Fibroblast of gingiva (primary cell): Measurements from ENCODE around the gene AWAT2.

Experiments
- DNase-seq: peaks from one replicate; pipeline ENCODE4 v3.0.0-alpha.2; 2011; ENCODE audit warnings: low read depth

AWAT2 gene, protein sequence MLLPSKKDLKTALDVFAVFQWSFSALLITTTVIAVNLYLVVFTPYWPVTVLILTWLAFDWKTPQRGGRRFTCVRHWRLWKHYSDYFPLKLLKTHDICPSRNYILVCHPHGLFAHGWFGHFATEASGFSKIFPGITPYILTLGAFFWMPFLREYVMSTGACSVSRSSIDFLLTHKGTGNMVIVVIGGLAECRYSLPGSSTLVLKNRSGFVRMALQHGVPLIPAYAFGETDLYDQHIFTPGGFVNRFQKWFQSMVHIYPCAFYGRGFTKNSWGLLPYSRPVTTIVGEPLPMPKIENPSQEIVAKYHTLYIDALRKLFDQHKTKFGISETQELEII

DNA sequence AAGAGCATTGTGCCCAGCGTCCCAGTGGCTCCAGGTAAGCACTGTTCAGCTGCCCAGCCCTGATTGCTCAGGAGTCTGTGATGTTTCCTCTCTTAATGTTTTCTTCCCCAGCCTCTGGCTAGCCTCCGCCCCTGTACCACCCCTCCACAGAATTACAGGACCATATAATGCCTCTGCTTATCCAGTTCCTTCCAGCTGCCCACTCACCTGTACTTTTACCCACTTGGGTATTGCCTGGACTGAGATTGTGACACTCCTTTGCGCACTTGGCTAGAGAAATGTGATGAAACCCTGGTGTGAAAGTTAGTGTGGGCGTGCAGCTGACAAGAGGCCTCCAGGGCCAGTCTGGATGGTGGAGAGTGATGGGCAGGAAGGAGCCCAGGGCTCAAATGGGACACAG lies at the start of gene AWAT2:
AWAT2 (minus strand) TSS at position 14 of the 400 bp plus-strand sequence; CDS start at position 8, 6 bp downstream.
- no peak for DNase-seq

DNA sequence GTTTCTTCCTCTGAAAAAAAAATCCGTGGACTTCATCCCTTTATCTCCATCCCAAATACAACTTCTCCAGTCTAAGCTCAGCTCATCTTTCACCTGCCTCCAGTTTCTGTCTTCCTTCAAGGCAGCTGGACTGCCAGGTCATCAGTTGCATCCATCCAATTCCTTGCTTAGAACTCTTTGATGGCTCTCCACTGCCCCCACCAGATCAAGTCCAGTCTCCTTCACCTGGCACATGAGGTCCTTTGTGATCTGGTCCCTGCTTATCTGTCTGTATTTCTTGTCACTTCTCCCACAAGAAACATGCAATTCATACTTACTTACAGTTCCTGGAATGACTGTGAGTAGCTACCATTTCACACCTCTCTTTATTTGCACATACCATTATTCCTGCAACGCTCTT lies 46.3 kb upstream of the AWAT2 start:
- no peak for DNase-seq

DNA sequence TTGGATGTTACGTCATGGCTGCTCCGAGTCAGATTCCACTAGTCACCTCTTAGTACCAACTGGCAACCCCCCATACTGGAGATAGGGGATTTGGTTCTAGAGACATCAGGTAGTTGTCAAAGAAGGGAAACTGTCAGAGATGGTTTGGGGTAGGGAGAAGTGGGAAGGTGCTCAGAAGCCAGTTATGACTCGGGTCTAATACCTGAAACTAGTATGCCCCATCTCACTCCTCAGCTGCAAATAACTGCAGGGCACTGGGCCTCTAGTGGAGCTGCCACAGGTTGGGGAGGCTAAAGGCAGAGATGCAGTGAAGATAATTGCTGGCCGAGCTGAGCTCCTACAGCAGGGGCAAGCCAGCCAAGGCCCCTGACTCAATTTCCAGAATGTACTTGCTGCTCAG lies 42.5 kb upstream of the AWAT2 start:
- no peak for DNase-seq

DNA sequence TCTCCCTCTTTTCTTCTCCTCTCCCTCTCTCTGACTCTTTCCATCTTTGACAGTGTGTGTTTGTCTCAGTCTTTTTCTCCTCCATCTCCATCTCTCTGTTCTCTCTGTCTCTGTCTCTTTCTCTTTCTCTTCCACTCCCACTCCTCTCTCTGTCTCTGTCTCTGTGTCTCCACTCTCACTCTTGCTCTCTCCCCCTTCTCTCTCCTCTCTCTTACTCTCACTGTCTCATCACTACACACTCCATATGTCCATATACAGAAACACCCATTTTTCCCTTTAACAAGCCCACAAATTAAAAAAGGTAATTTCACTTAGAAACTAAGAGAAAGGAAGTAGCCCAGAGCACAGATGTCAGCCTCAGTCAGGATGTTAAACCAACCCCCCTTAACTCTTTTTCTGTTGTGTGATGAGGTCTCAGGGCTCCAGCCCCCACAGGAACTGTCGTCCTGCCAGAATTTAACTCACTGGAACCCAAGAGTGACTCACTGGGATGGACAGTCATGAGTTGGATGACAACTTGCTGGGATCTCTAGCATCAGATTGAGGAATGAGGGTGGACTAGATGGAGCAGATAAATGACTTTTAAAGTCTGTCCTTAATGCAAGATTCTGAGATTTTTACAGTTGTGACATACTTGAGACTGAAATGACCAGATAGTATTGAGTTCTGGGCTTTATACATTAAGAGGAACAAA lies 40.0 kb upstream of the AWAT2 start:
- DNase-seq: no peak

DNA sequence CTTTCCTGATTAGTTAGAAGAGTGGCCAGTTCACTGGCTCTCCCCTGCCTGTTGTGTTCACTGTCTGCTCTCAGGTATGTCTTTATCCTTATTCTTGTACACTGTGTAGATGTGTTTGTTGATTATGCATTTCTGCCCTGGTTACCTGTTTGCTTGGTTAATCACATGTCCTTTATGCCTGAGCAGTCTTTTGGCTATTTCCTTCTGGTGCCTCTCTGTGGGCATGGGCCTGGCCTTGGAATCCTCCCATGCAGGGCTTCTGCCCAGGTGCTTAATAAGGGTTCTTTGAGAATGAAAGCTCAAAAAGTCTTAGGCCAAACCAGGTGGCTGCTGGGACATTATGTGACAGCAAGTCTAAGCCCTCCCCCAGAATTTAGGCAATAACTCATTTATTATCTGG lies 39.0 kb upstream of the AWAT2 start:
- no peak for DNase-seq

DNA sequence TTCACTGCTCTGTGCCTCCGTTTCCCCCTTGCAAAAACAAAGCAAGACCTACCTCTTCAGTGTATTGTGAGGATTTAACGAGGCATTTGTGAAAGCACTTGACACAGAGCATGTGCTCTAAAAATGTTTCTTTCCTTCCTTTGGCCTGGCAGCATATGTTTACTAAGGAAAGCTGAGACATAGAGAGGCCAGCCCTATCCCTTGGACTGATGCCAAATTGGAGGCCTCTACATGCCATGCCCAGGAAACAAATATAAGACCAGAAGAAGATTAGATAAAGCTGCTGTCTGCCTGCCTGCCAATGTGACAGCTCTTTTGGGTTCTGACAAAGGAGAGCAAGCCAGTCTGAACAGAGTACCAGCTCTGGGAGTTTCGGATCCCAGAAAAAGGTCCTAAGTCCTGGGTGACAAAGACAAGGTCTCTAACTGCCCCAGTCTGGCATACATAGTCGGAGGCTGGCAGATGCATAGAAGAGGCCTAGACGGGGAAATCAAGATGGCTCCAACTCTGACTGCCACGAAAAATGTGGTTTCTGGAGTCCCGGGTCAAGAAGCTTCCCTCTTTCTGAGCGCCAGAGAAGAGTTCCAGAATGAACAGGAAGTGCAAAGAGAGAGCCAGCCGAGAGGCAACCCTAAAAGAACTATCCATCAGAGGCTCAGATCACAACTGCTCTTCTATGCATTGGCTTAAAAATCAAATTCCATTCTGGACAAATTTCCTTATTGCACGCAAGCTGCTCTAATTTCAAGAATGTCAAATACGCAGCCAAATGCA lies 38.3 kb upstream of the AWAT2 start:
- DNase-seq: peak; percentile 56

GRCh38 chrX:70084592-70085240 lies 35.0 kb upstream of the AWAT2 start:
- DNase-seq: peak; percentile 2

DNA sequence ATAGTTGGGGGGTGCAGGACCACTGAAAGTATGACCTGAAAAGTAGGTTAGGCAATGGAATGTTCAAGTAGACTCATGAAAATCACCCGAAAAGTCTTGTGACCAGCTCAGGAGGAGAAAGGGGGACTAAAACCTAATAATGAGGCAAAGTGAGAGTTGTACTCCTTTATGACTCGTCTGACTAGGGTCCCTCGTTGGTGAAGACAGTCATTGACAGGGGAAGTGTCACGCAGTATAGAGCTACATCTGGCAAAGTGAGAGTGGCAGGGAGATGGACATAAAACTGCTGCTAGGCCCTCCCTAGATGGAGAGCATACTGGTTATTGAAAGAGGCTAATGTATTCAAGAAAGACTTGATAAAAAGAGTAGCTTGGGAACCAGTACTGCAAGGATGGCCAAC lies 33.0 kb upstream of the AWAT2 start:
- no peak for DNase-seq

DNA sequence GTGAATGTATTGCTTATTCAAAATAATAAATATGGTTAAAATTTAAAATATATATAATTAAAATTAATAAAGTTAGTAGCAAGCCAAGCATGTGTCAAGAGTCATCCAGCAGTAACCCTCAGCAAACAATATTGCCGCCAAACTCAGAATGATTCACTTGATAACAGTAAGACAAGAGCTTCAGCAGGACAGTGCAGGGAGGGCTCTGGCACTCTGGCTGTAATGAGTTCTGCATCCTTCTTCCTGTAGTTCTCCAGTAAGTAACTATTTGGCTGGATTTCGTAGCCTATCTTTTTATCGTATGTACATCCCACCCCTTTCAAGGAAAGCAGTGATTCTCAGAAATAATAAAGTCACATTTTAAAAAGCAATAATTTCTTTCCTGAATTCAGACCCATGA lies 30.1 kb upstream of the AWAT2 start:
- no peak for DNase-seq

DNA sequence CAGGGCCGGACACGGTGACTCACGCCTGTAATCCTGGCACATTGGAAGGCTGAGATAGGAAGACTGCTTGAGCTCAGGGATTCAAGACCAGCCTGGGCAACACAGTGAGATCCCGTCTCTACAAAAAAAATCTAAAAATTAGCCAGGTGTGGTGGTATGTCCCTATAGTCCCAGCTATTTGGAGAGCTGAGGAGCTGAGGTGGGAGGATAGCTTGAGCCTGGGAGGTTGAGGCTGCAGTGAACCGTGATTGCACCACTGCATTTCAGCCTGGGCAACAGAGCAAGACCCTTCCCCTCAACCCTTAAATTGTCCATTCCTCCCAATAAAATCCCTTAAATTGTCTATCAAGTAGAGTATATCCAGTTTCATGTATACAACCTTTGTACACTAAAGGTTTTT lies 29.6 kb upstream of the AWAT2 start:
- no peak for DNase-seq

DNA sequence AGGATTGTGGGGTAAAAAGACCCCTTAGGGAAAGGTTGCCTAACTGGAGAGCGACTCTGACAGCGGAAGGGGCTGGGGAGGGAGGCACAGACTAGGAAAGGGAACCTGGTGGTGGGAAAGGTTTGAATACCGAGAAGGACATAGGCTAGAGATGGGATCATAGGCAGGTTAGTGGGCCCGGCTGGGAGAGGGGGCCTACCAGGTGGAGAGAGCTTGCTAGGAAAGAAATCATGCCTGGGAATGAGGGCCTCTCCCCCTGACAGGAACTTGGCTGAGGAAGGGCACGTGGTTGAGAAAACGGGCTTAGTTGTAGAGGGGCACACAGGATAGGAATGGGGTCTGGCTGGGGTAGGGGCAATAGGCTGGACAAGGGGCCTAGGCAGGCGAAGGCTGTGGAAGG lies 16.9 kb upstream of the AWAT2 start:
- DNase-seq: no peak

DNA sequence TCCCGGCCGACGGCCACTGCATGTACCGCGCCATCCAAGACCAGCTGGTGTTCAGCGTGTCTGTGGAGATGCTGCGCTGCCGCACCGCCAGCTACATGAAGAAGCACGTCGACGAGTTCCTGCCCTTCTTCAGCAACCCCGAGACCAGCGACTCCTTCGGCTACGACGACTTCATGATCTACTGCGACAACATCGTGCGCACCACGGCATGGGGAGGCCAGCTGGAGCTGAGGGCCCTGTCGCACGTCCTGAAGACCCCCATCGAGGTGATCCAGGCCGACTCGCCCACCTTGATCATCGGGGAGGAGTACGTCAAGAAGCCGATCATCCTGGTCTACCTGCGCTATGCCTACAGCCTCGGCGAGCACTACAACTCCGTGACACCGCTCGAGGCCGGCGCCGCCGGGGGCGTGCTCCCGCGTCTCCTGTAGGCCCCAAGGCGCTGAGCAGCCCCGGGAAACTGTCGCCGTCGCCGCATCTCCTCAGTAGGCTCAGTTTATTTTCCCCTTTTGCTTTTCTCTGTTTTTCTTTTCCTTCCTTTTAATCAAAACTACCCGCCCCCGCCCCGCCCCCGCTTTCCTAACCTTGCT lies 13.3 kb upstream of the AWAT2 start:
- no peak for DNase-seq

DNA sequence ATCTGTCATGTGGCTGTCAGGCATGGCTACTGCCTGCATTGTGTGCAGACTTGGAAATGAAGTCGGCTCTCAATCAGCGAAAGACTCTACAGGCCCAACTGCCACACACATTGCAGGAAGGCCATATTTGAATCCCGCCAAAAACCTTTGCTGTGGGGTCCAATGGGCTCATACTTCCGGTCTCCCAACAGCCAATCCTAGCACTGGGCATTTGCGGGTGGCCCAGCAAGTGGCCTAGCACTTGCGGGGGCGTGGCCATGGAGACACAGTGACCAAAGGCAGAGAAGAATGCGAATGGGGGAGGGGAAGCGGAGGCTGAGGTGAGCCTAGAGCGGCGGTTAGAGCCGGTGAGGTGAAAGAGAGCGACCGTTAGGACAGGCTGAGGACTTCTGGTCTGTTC lies 12.3 kb upstream of the AWAT2 start, which contains the start of gene OTUD6A:
OTUD6A (plus strand) TSS at position 382 of the 400 bp plus-strand sequence. CDS start 68 bp downstream, outside the sequence.
- DNase-seq: no peak

DNA sequence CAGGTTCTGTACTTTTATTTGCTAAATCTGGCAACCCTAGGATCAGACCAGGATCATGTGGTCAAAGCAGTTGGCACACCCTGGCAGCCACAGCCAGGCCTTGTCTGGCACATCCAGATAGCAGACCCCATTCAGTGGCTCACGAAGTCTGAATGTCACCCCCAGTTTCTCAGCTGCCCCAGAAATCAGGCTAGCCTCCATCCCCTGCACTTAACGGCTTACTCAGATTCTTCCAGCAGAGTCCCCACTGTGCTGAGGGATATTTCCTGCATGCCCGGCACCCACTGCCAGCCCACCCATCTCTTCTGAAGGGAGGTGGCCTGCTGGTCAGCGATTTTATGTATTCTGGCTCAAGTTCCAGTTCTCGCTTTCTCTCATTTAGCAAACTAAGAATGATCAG lies 4.7 kb upstream of the AWAT2 start:
- no peak for DNase-seq

- no peak for DNase-seq
Measured at GRCh38 chrX:70052895-70053615, 3.3 kb upstream of the AWAT2 start.

GRCh38 chrX:70049406-70049805 lies 332 bp downstream of the AWAT2 start:
- DNase-seq: no peak

DNA sequence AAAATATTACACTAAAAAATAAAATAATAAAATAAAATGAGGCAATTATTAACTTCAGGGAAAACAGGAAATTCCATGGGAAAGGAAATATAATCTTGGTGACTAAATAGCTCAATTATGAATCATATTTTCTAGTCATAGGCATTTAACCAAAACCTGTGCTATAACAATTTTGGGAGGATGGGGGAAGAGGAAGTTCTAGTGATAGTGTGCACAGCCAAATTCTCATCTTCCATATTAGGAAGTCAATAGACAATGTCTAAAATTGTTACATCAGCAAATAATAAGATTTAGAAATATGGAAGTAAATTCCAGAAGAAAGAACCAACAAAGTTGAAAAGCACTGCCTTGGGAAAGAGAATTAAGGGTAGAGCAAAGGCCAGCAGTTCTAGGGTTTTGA lies 2.8 kb downstream of the AWAT2 start:
- DNase-seq: peak; percentile 12

DNA sequence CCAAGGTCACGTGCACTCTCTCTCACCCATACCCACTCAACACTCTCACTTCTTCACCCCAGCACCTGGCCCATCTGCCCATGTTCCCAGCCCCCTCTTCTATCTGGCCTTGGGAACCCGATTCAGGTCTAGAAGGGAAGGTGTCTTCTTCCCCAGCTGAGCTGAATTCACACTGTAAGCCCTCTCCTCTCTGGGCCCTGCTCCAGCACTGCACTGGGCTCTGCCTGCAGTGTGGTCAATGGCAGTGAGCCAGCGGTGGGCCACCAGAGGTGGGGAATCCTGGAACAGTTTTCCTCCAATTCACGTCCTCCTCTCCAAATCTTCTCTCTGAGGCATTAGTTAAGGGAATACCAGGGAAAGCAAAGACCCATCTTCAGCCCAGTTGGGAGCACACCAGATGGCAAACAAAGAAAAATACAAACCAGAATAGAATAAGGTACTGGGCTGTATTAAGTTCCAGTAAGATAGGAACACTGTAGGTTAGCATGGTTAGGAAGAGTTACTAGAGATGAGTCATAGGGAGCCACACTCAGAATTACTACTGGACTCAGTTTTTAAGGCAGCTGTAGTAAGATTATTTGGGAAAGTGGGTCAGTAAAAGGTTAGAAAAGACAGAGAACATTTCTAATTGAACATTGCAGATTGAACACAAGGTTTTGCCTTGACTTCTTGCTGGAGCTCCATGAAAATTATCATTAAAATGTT lies 5.0 kb downstream of the AWAT2 start:
- no peak for DNase-seq

DNA sequence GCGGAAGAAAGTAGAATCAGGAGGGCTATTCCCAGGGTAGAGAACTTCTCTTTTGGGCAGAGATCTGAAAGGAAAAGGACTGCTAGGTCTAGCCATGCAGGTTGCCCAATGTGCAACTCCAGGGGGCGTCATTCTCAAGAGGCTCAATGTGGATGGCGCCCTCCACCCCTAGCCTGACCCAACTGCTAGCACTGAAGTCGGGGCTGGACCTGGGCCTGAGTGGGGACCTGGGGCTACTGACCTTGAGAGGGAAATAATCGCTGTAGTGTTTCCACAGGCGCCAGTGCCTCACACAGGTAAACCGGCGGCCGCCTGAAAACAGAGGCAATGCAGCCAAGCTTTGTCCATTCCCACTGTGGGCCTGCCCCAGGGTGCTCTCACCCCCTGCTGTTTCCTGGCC lies 6.1 kb downstream of the AWAT2 start:
- no peak for DNase-seq
